HepG2 (cell line): ENCODE measurements around the gene TNS1. TPM values are rescaled to one million over a fixed set of nuclear protein-coding genes. Genes with fewer than 3 reads are reported as not detected.

Experiments
- HES4 ChIP-seq: sonication (generic); formaldehyde crosslinking; IDR thresholded peaks from 2 replicates; pipeline ENCODE4 v1.9.0; 2021; ENCODE audit warnings: mild to moderate bottlenecking, missing genetic modification reagents, borderline replicate concordance
- HNRNPL ChIP-seq: fragments of 200-400 bp; formaldehyde crosslinking; IDR thresholded peaks from 2 replicates; pipeline ENCODE4 v1.6.1; 2017; ENCODE audit warnings: mild to moderate bottlenecking, low read depth, low read length
- PHF21A ChIP-seq: sonication (generic); formaldehyde crosslinking; IDR thresholded peaks from 2 replicates; pipeline ENCODE4 v1.5.0; 2020; ENCODE audit warnings: mild to moderate bottlenecking, missing genetic modification reagents
- SOX5 ChIP-seq: IDR thresholded peaks from 2 replicates; pipeline ENCODE4 v1.6.1; 2016; ENCODE audit warnings: borderline replicate concordance
- ZNF510 ChIP-seq: sonication (generic); formaldehyde crosslinking; IDR thresholded peaks from 2 replicates; pipeline ENCODE4 v1.4.0; 2020; ENCODE audit warnings: low read depth, mild to moderate bottlenecking, missing genetic modification reagents
- polyA plus RNA-seq, 8 experiments: library from polyadenylated mRNA; depleted of rRNA in 3 of 8; stranded (reverse) in 7 of 8; unstranded in 1 of 8; fragments of >200 nt; fragmentation: Illumina TruSeq in 4 of 8; extraction: Trizol in 4 of 8; gene quantifications; 2 replicates each; pipeline versions ENCODE4 v1.2.1 to v1.2.3, GENCODE V29; 2011 to 2016; ENCODE audit warnings: low read depth in 4 of 8, missing spikeins in 1 of 8, mixed read lengths in 1 of 8; ENCODE audit not compliant: insufficient read depth in 1 of 8
- total RNA-seq, 5 experiments: library from RNA; depleted of rRNA; stranded (reverse); fragments of >200 nt; fragmentation: Illumina TruSeq; extraction: Trizol; gene quantifications; 2 replicates each; pipeline ENCODE4 v1.2.3, GENCODE V29; 2016; ENCODE audit warnings: low read depth in 1 of 5
- TF ChIP-seq, protein P1 (sequence below): sonication (generic); formaldehyde crosslinking; IDR thresholded peaks from 2 replicates; pipeline ENCODE4 v1.9.0; 2021; ENCODE audit warnings: missing genetic modification reagents, borderline replicate concordance
- TF ChIP-seq, protein P2 (sequence below): sonication (generic); formaldehyde crosslinking; IDR thresholded peaks from 2 replicates; pipeline ENCODE4 v1.4.0; 2020; ENCODE audit warnings: low read depth, mild to moderate bottlenecking, missing genetic modification reagents

TNS1 gene
- total and polyA plus RNA-seq, 2 of the 13 experiments (the other 11 are each of a cell fraction or from before 2014, with no cell fraction given), result 1.9 to 118 TPM

DNA sequence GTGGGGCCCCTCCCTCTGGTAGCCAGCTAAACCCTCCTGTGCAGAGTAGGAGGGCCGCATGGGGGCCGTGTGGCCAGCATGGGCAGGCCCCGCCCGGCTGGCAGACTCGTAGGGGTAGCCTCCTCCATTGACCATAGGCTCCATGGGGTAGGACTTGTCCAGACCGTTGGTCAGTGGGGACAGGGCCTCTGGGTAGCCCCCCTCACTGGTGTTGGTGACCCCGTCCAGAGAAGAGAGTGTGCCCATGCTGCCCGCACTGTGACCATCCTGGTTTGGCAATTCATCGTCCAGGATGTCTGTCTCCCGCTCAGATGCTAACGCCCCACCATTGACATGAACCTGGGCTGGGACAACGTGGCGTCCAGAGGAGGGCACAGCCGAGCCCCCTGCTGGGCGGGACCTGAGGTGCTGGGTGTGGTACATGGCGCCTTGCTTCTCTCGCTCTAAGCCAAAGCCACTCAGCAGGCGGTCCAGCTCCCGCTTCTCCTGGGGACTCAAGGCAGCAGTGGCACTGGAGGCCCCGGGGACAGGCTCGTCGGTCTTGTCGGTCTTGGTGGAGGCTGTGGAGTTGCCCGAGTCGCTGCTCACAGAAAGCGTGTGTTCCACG, 154.3 kb downstream of the TNS1 start (continued):
- TF ChIP-seq, protein P1, sequence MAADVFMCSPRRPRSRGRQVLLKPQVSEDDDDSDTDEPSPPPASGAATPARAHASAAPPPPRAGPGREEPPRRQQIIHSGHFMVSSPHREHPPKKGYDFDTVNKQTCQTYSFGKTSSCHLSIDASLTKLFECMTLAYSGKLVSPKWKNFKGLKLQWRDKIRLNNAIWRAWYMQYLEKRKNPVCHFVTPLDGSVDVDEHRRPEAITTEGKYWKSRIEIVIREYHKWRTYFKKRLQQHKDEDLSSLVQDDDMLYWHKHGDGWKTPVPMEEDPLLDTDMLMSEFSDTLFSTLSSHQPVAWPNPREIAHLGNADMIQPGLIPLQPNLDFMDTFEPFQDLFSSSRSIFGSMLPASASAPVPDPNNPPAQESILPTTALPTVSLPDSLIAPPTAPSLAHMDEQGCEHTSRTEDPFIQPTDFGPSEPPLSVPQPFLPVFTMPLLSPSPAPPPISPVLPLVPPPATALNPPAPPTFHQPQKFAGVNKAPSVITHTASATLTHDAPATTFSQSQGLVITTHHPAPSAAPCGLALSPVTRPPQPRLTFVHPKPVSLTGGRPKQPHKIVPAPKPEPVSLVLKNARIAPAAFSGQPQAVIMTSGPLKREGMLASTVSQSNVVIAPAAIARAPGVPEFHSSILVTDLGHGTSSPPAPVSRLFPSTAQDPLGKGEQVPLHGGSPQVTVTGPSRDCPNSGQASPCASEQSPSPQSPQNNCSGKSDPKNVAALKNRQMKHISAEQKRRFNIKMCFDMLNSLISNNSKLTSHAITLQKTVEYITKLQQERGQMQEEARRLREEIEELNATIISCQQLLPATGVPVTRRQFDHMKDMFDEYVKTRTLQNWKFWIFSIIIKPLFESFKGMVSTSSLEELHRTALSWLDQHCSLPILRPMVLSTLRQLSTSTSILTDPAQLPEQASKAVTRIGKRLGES (CRISPR knock-in tag), result no peak
- no peak for TF ChIP-seq SOX5
- peak; percentile 20; the same call in 1 of the 2 replicates for TF ChIP-seq HNRNPL
- TF ChIP-seq ZNF510 (CRISPR knock-in tag), result no peak
- no peak for TF ChIP-seq PHF21A (CRISPR knock-in tag)
- TF ChIP-seq, protein P2, sequence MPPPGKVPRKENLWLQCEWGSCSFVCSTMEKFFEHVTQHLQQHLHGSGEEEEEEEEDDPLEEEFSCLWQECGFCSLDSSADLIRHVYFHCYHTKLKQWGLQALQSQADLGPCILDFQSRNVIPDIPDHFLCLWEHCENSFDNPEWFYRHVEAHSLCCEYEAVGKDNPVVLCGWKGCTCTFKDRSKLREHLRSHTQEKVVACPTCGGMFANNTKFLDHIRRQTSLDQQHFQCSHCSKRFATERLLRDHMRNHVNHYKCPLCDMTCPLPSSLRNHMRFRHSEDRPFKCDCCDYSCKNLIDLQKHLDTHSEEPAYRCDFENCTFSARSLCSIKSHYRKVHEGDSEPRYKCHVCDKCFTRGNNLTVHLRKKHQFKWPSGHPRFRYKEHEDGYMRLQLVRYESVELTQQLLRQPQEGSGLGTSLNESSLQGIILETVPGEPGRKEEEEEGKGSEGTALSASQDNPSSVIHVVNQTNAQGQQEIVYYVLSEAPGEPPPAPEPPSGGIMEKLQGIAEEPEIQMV (CRISPR knock-in tag), result no peak
- TF ChIP-seq HES4 (CRISPR knock-in tag), result no peak
